GM12892 (cell line): Measurements from ENCODE around the gene SLC39A3.

Source experiments
- POLR2A ChIP-seq: IDR thresholded peaks from 2 replicates; pipeline ENCODE4 v1.6.1; 2011; ENCODE audit warnings: low read depth, low read length, control low read depth
- POLR2AphosphoS5 ChIP-seq: IDR thresholded peaks from 2 replicates; pipeline ENCODE4 v1.6.1; 2011; ENCODE audit warnings: low read depth, low read length, control low read depth
- TAF1 ChIP-seq: IDR thresholded peaks from 2 replicates; pipeline ENCODE4 v1.6.1; 2011; ENCODE audit warnings: low read depth, mild to moderate bottlenecking, control low read depth, low read length, borderline replicate concordance

- TF ChIP-seq POLR2AphosphoS5 (no peak), POLR2A (no peak), TAF1 (no peak)
Measured at GRCh38 chr19:2719232-2719735, 20.5 kb downstream of the SLC39A3 start.
